HCT116 (cell line): ENCODE measurements around the gene UVRAG. TPM values are rescaled to one million over a fixed set of nuclear protein-coding genes. Genes with fewer than 3 reads are reported as not detected.

ENCODE experiments used
- ATAC-seq: fragments of 200-7000 bp; cut with Tn5 transposase; 2 replicates; pipeline ENCODE4 v1.9.1; 2020; ENCODE audit warnings: mild to moderate bottlenecking, moderate library complexity
- BruUV-seq: library from RNA; stranded (reverse); fragments of 400-500 nt; replicated peaks from 2 replicates; lab custom pipeline; 2021; lab: Mats Ljungman, UMichigan
- CTCF ChIA-PET: fragments of 300-600 bp; sonication (Branson Sonifier 250); formaldehyde crosslinking; loops from one replicate; lab custom pipeline; 2021; ENCODE audit warnings: antibody characterized with exemption; lab: Charles Lee
- POLR2A ChIA-PET: fragments of 300-600, 350-600 bp; sonication (Branson Sonifier 250); formaldehyde crosslinking; loops from one replicate; lab custom pipeline; 2021; ENCODE audit warnings: antibody characterized with exemption; lab: Charles Lee
- RAD21 ChIA-PET, 2 experiments: fragments of 300-600 bp; sonication (Branson Sonifier 250); formaldehyde crosslinking; loops; one replicate each; lab custom pipeline; 2023; ENCODE audit warnings: low total read pairs in 2 of 2; ENCODE audit not compliant: uncharacterized antibody in 2 of 2, unreplicated experiment in 2 of 2, low non-redundant PET in 1 of 2; lab: Charles Lee
- DNase-seq: peaks from one replicate; pipeline ENCODE4 v3.0.0-alpha.2; 2010; ENCODE audit warnings: low read depth, low spot score
- H2AFZ ChIP-seq: fragments of 200-600 bp; shearing (Covaris generic), sonication (generic); 2 replicates; pipeline ENCODE4 v1.6.1; 2017; ENCODE audit warnings: low read depth, mixed run types, mixed read lengths, antibody characterized with exemption, low read length; ENCODE audit not compliant: poor library complexity, severe bottlenecking
- H3K27ac ChIP-seq: 2 replicates; pipeline ENCODE4 v1.5.1; 2012; ENCODE audit warnings: low read depth, low read length
- H3K27me3 ChIP-seq: fragments of 200-600 bp; sonication (generic); 2 replicates; pipeline ENCODE4 v1.6.1; 2016; ENCODE audit warnings: mixed run types, low read length, mixed read lengths; ENCODE audit not compliant: insufficient read depth
- H3K36me3 ChIP-seq, 2 experiments: fragments of 200-500 bp in 1 of 2; fragments of 200-600 bp in 1 of 2; sonication (Bioruptor generic) in 1 of 2; sonication (generic) in 1 of 2; 2 replicates each; pipeline versions ENCODE4 v1.5.1 to v1.6.1; 2014 to 2016; ENCODE audit warnings: low read length in 2 of 2, inconsistent platforms in 1 of 2, mixed read lengths in 1 of 2, mixed run types in 1 of 2; ENCODE audit not compliant: insufficient read depth in 2 of 2, control insufficient read depth in 1 of 2
- H3K4me1 ChIP-seq, 2 experiments: fragments of 200-600 bp in 1 of 2; sonication (generic) in 1 of 2; 2 replicates each; pipeline versions ENCODE4 v1.5.1 to v1.6.1; 2012 to 2017; ENCODE audit warnings: low read length in 2 of 2, inconsistent platforms in 1 of 2, mild to moderate bottlenecking in 1 of 2, mixed read lengths in 1 of 2, mixed run types in 1 of 2, moderate library complexity in 1 of 2; ENCODE audit not compliant: insufficient read depth in 2 of 2, control insufficient read depth in 1 of 2
- H3K4me2 ChIP-seq: fragments of 200-600 bp; sonication (generic); 2 replicates; pipeline ENCODE4 v1.6.1; 2017; ENCODE audit warnings: mixed run types, low read length, mixed read lengths
- H3K4me3 ChIP-seq, 2 experiments: fragments of 200-600 bp in 1 of 2; sonication (generic) in 1 of 2; replicated peaks in 1 of 2; 2 replicates each; pipeline ENCODE4 v1.5.1; 2011 to 2016; ENCODE audit warnings: low read length in 2 of 2, control low read depth in 1 of 2, low read depth in 1 of 2, mild to moderate bottlenecking in 1 of 2, mixed read lengths in 1 of 2, mixed run types in 1 of 2
- H3K79me2 ChIP-seq: fragments of 200-600 bp; sonication (generic); 2 replicates; pipeline ENCODE4 v1.6.1; 2017; ENCODE audit warnings: mild to moderate bottlenecking, mixed run types, low read length, moderate library complexity, mixed read lengths; ENCODE audit not compliant: insufficient read depth
- H3K9ac ChIP-seq: fragments of 200-600 bp; sonication (generic); 2 replicates; pipeline ENCODE4 v1.6.1; 2016; ENCODE audit warnings: low read length, mixed read lengths
- H3K9me2 ChIP-seq: fragments of 200-600 bp; sonication (generic), shearing (Covaris generic); 2 replicates; pipeline ENCODE4 v1.6.1; 2017; ENCODE audit warnings: mixed run types, mild to moderate bottlenecking, moderate library complexity; ENCODE audit not compliant: insufficient read depth
- H3K9me3 ChIP-seq, 2 experiments: fragments of 200-500 bp in 1 of 2; fragments of 200-600 bp in 1 of 2; sonication (Bioruptor generic) in 1 of 2; sonication (generic) in 1 of 2; 2 replicates each; pipeline ENCODE4 v1.6.1; 2014 to 2017; ENCODE audit warnings: low read length in 2 of 2, mixed read lengths in 2 of 2, inconsistent platforms in 1 of 2, low read depth in 1 of 2, mild to moderate bottlenecking in 1 of 2, mixed run types in 1 of 2, moderate library complexity in 1 of 2; ENCODE audit not compliant: control insufficient read depth in 1 of 2, insufficient read depth in 1 of 2
- H4K20me1 ChIP-seq: fragments of 200-600 bp; sonication (generic), shearing (Covaris generic); 2 replicates; pipeline ENCODE4 v1.6.1; 2017; ENCODE audit warnings: mixed run types, mild to moderate bottlenecking, moderate library complexity; ENCODE audit not compliant: insufficient read depth
- ATF3 ChIP-seq: IDR thresholded peaks from 2 replicates; pipeline ENCODE4 v1.6.1; 2012
- CEBPB ChIP-seq: IDR thresholded peaks from 2 replicates; pipeline ENCODE4 v1.6.1; 2012; ENCODE audit warnings: low read depth
- CTCF ChIP-seq, 3 experiments: fragments of 200-600 bp in 1 of 3; sonication (generic) in 1 of 3; IDR thresholded peaks in 2 of 3; conservative IDR thresholded peaks in 1 of 3; 2 replicates each; pipeline ENCODE4 v1.5.1; 2012 to 2017; ENCODE audit warnings: low read depth in 2 of 3, low read length in 2 of 3, antibody characterized with exemption in 1 of 3, borderline replicate concordance in 1 of 3, control low read depth in 1 of 3, mild to moderate bottlenecking in 1 of 3, mixed read lengths in 1 of 3, mixed run types in 1 of 3, moderate library complexity in 1 of 3; ENCODE audit not compliant: insufficient read depth in 1 of 3
- EGR1 ChIP-seq: IDR thresholded peaks from 2 replicates; pipeline ENCODE4 v1.6.1; 2012; ENCODE audit warnings: low read depth
- EZH2phosphoT487 ChIP-seq: fragments of 200-600 bp; IDR thresholded peaks from 2 replicates; pipeline ENCODE4 v1.6.1; 2018; ENCODE audit warnings: antibody characterized with exemption, borderline replicate concordance
- FOSL1 ChIP-seq: IDR thresholded peaks from 2 replicates; pipeline ENCODE4 v1.6.1; 2012; ENCODE audit warnings: low read depth
- MAX ChIP-seq: IDR thresholded peaks from 2 replicates; pipeline ENCODE4 v1.6.1; 2012
- RAD21 ChIP-seq: IDR thresholded peaks from 2 replicates; pipeline ENCODE4 v1.6.1; 2012; ENCODE audit warnings: low read depth, mild to moderate bottlenecking
- REST ChIP-seq: IDR thresholded peaks from 2 replicates; pipeline ENCODE4 v1.6.1; 2012; ENCODE audit warnings: low read depth
- TCF7L2 ChIP-seq: IDR thresholded peaks from 2 replicates; pipeline ENCODE4 v1.7.0; 2011; ENCODE audit warnings: borderline replicate concordance, inconsistent platforms; ENCODE audit not compliant: insufficient read depth, insufficient read length; ENCODE audit errors: extremely low read depth
- YY1 ChIP-seq: IDR thresholded peaks from 2 replicates; pipeline ENCODE4 v1.6.1; 2011; ENCODE audit warnings: low read length, low read depth, moderate library complexity, mild to moderate bottlenecking; ENCODE audit not compliant: insufficient replicate concordance; ENCODE audit errors: extremely low read depth
- ZBTB33 ChIP-seq: IDR thresholded peaks from 2 replicates; pipeline ENCODE4 v1.6.1; 2011; ENCODE audit warnings: mild to moderate bottlenecking, low read length, moderate library complexity; ENCODE audit not compliant: insufficient replicate concordance; ENCODE audit errors: extremely low read depth
- ZFX ChIP-seq: fragments of 450-650 bp; IDR thresholded peaks from 2 replicates; pipeline ENCODE4 v1.6.1; 2017
- intact Hi-C: fragments of 100-400 bp; cut with micrococcal nuclease; formaldehyde crosslinking; loops from 2 replicates; pipeline ENCODE4 v1.10.0; 2022
- total RNA-seq: library from RNA; stranded (reverse); gene quantifications from one replicate; pipeline ENCODE4 v1.2.1, GENCODE V29; 2021; ENCODE audit not compliant: unreplicated experiment

UVRAG gene
- total RNA-seq, 1 experiment from 2014 or later, result 12.3 TPM

GRCh38 chr11:75797116-75797515 is 17.9 kb upstream of the UVRAG start:
- H3K4me1 ChIP-seq, result no peaks in the 10 kb centered on the region
- no TSS peak for BruUV-seq

More at GRCh38 chr11:75797116-75797515, 17.9 kb upstream of the UVRAG start:
- Histone ChIP-seq H3K79me2 (no peaks in the 10 kb centered on the region), H3K4me2 (no peak overlapping the region), H4K20me1 (no peaks in the 10 kb centered on the region), H3K27ac (no peak overlapping the region), H3K27me3 (no peaks in the 10 kb centered on the region), H3K4me3 (no peak overlapping the region), H2AFZ (no peak overlapping the region), H3K36me3 (no peaks in the 10 kb centered on the region), H3K9me2 (no peaks in the 10 kb centered on the region), H3K9me3 (no peaks in the 10 kb centered on the region), H3K9ac (no peak overlapping the region)
- TF ChIP-seq EGR1 (no peak), ATF3 (no peak), REST (no peak), CTCF (IDR thresholded peaks at IDR 0.05 in 2 of 3, conservative IDR thresholded peaks at IDR 0.05 in 1 of 3; ENCODE audit: borderline replicate concordance in 1 of 3, insufficient read depth in 1 of 3, low read depth in 2 of 3, low read length in 2 of 3) (no peak), FOSL1 (no peak), TCF7L2 (no peak), RAD21 (no peak), EZH2phosphoT487 (no peak), CEBPB (no peak), ZFX (no peak), YY1 (no peak), MAX (no peak), ZBTB33 (no peak)
- no peak for DNase-seq
- RAD21 ChIA-PET, result no interaction called here
- no peak for ATAC-seq
- intact Hi-C loops, result no loop called here
- CTCF ChIA-PET, result no interaction called here
- POLR2A ChIA-PET, result no interaction called here
